SH-SY5Y (cell line): ENCODE data around the gene M6PR.

Experiments
- GATA2 ChIP-seq: IDR thresholded peaks from 2 replicates; pipeline ENCODE4 v1.6.1; 2011; ENCODE audit warnings: mild to moderate bottlenecking, low read depth, low read length
- GATA3 ChIP-seq: IDR thresholded peaks from 2 replicates; pipeline ENCODE4 v1.6.1; 2011; ENCODE audit warnings: low read depth, mild to moderate bottlenecking, low read length, moderate library complexity

GRCh38 chr12:8996682-8997405 is 47.4 kb upstream of the M6PR start:
- TF ChIP-seq GATA2, result no peak
- TF ChIP-seq GATA3, result no peak
